Measurements from ENCODE around the gene ABCF2.

Gene ABCF2

GRCh38 chr7:151243408-151244195 lies 16.6 kb upstream of the ABCF2 start:
- TF ChIP-seq CTCF (IDR thresholded peaks at IDR 0.05; ENCODE audit: low read depth, low read length): no peak
- peaks cover 3% of the 10 kb centered on the region for H3K36me3 ChIP-seq
- H3K4me1 ChIP-seq: peaks cover 13% of the 10 kb centered on the region
- H3K27me3 ChIP-seq: peaks cover 4% of the 10 kb centered on the region
- no peak for DNase-seq
- H3K4me3 ChIP-seq (ENCODE audit: low read depth, low read length): peak overlapping the region; percentile 23
- H3K9me3 ChIP-seq: no peaks in the 10 kb centered on the region

DNA sequence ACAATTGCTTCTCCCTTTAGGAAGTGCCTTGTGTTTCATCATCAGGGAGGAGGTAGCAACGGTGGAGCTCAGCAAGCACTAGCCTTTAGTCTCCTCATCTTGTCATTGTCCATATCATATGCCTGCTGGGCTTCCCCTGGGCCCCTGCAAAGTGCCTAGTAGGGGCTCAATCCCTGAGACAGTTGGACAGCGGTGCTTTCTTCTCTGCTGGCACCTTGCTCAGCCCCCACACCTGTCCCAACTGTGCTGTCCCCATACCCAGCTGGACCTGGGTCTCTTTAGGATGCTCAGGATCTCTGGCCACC lies 16.0 kb upstream of the ABCF2 start:
- Histone ChIP-seq H3K4me1 (peaks cover 13% of the 10 kb centered on the region), H3K36me3 (peaks cover 7% of the 10 kb centered on the region), H3K27me3 (peaks cover 4% of the 10 kb centered on the region), H3K4me3 (ENCODE audit: low read depth, low read length) (no peak overlapping the region), H3K9me3 (no peaks in the 10 kb centered on the region)
- TF ChIP-seq CTCF (IDR thresholded peaks at IDR 0.05; ENCODE audit: low read depth, low read length): no peak
- DNase-seq: no peak

GRCh38 chr7:151242159-151243044 lies 15.4 kb upstream of the ABCF2 start:
- peaks cover 4% of the 10 kb centered on the region for H3K27me3 ChIP-seq
- H3K36me3 ChIP-seq: peaks cover 13% of the 10 kb centered on the region
- no peak overlapping the region for H3K4me3 ChIP-seq (ENCODE audit: low read depth, low read length)
- no peaks in the 10 kb centered on the region for H3K9me3 ChIP-seq
- H3K4me1 ChIP-seq: peaks cover 13% of the 10 kb centered on the region
- TF ChIP-seq CTCF (IDR thresholded peaks at IDR 0.05; ENCODE audit: low read depth, low read length): no peak
- DNase-seq: no peak

DNA sequence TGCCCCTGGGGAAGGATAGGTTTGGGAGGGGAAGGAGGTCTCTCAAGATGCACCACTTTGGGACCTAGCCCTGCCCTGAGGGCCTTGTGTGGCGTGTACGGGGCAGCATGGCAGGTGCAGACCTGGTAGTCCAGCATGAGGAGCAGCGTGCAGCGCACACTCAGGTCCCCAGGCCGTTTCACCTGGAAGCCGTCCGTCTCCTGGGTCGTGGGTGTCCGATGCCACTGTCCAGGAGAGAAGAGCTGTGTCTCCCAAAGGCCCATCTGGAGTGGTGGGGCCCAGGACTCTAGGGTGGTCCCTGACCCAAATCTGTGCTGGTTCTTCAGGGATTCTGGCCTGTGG lies 14.7 kb upstream of the ABCF2 start:
- Histone ChIP-seq H3K4me3 (ENCODE audit: low read depth, low read length) (no peak overlapping the region), H3K36me3 (peaks cover 20% of the 10 kb centered on the region), H3K9me3 (no peaks in the 10 kb centered on the region), H3K4me1 (peaks cover 13% of the 10 kb centered on the region), H3K27me3 (peaks cover 4% of the 10 kb centered on the region)
- no peak for DNase-seq
- TF ChIP-seq CTCF (IDR thresholded peaks at IDR 0.05; ENCODE audit: low read depth, low read length): no peak

DNA sequence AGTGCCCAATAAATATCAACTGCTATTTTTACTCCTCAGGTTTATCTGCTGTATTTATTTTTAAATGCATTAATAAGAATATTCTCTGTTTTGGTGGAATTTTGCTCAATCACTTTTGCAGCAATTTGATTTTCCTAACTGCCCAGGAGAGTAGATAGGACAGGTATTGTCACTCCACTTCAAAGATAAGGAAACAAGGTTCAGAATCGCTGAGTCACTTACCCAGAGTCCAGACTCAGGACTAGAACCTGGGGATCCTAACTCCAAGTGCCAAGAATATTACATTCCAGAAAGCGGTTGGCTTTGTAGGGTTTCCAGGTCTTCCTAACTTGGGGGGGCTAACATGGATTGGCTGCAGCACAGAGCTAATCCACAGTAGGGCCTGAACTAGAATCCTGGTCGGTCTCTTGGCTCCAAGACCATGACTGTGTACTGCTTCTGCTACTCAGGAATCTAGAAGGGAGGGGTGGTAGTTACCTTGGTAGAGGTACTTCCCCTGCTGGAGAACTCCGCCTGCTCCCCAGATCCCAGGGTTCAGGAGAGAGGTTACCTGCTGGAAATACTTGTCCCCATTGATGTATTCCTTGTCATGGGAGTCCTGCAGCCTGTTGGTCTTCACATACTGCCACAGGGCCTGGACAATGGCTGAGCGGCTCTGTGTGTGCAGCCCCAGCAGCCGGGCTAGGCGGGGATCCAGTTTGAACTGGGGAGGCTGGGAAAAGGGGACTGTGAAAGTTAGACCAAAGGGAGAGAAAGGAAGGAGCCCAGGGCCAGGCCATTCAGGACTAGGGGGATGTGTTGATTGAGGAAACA lies 14.1 kb upstream of the ABCF2 start:
- peaks cover 26% of the 10 kb centered on the region for H3K36me3 ChIP-seq
- peaks cover 13% of the 10 kb centered on the region for H3K4me1 ChIP-seq
- TF ChIP-seq CTCF (IDR thresholded peaks at IDR 0.05; ENCODE audit: low read depth, low read length): no peak
- no peak for DNase-seq
- H3K9me3 ChIP-seq: no peaks in the 10 kb centered on the region
- H3K4me3 ChIP-seq (ENCODE audit: low read depth, low read length): no peak overlapping the region
- H3K27me3 ChIP-seq: peaks cover 4% of the 10 kb centered on the region
